Measurements from ENCODE around the gene GRXCR2.
A peak's percentile ranks its signal among the peaks of the same experiment; 100 is the strongest.

Gene GRXCR2

GRCh38 chr5:145859453-145859852 lies 13.4 kb downstream of the GRXCR2 start:
- no peak overlapping the region for H3K4me3 ChIP-seq (ENCODE audit: low read length)
- no peak for TF ChIP-seq CTCF (conservative IDR thresholded peaks at IDR 0.05; ENCODE audit: low read depth, low read length)
- no peak for DNase-seq (ENCODE audit: low read depth)

- no peak for DNase-seq (ENCODE audit: low read depth)
- TF ChIP-seq CTCF (conservative IDR thresholded peaks at IDR 0.05; ENCODE audit: low read depth, low read length): no peak
- no peak overlapping the region for H3K4me3 ChIP-seq (ENCODE audit: low read length)
Measured at GRCh38 chr5:145858959-145859358, 13.9 kb downstream of the GRXCR2 start.

- H3K4me3 ChIP-seq (ENCODE audit: low read length): peak overlapping the region; percentile 30
Measured at GRCh38 chr5:145856285-145856818, 16.5 kb downstream of the GRXCR2 start.

GRCh38 chr5:145855763-145856267 lies 17.0 kb downstream of the GRXCR2 start:
- no peak for DNase-seq (ENCODE audit: low read depth)
- no peak overlapping the region for H3K4me3 ChIP-seq (ENCODE audit: low read length)
- no peak for TF ChIP-seq CTCF (conservative IDR thresholded peaks at IDR 0.05; ENCODE audit: low read depth, low read length)

More at GRCh38 chr5:145856285-145856818, 16.5 kb downstream of the GRXCR2 start:
- no peak for TF ChIP-seq CTCF (conservative IDR thresholded peaks at IDR 0.05; ENCODE audit: low read depth, low read length)
- DNase-seq (ENCODE audit: low read depth): no peak

- no peak for DNase-seq (ENCODE audit: low read depth)
- no peak for TF ChIP-seq CTCF (conservative IDR thresholded peaks at IDR 0.05; ENCODE audit: low read depth, low read length)
- no peak overlapping the region for H3K4me3 ChIP-seq (ENCODE audit: low read length)
Measured at GRCh38 chr5:145854651-145855258, 18.1 kb downstream of the GRXCR2 start.

GRCh38 chr5:145853781-145854376 lies 18.9 kb downstream of the GRXCR2 start:
- no peak for DNase-seq (ENCODE audit: low read depth)
- no peak for TF ChIP-seq CTCF (conservative IDR thresholded peaks at IDR 0.05; ENCODE audit: low read depth, low read length)
- no peak overlapping the region for H3K4me3 ChIP-seq (ENCODE audit: low read length)

- H3K4me3 ChIP-seq (ENCODE audit: low read length): no peak overlapping the region
- no peak for TF ChIP-seq CTCF (conservative IDR thresholded peaks at IDR 0.05; ENCODE audit: low read depth, low read length)
- DNase-seq (ENCODE audit: low read depth): no peak
Measured at GRCh38 chr5:145852990-145853389, 19.8 kb downstream of the GRXCR2 start.
